Sigmoid colon (tissue), 4 donors: Measurements from ENCODE around the gene FTO.

Experiments used
- EP300 ChIP-seq, 4 donors: sonication (generic); formaldehyde crosslinking; IDR thresholded peaks; one replicate each; pipeline ENCODE4 v1.6.1; 2017; ENCODE audit warnings: antibody characterized with exemption in 4 of 4
- POLR2A ChIP-seq, 2 donors: fragments of 450-650 bp; IDR thresholded peaks; one replicate each; pipeline ENCODE4 v1.6.1; 2016; ENCODE audit warnings: antibody characterized with exemption in 2 of 2, mild to moderate bottlenecking in 2 of 2, moderate library complexity in 2 of 2
- POLR2AphosphoS5 ChIP-seq, 4 donors: sonication (generic); formaldehyde crosslinking; IDR thresholded peaks; one replicate each; pipeline ENCODE4 v1.6.1; 2017; ENCODE audit warnings: antibody characterized with exemption in 4 of 4
- TF ChIP-seq, protein P1 (sequence below), 4 experiments: fragments of 450-650 bp in 3 of 4; fragments of 200-600 bp in 1 of 4; IDR thresholded peaks; one replicate each; pipeline ENCODE4 v1.5.1; 2016 to 2019; ENCODE audit warnings: antibody characterized with exemption in 4 of 4, mild to moderate bottlenecking in 3 of 4, moderate library complexity in 2 of 4

GRCh38 chr16:54110016-54110981 lies 406.3 kb downstream of the FTO start:
- TF ChIP-seq, protein P1, sequence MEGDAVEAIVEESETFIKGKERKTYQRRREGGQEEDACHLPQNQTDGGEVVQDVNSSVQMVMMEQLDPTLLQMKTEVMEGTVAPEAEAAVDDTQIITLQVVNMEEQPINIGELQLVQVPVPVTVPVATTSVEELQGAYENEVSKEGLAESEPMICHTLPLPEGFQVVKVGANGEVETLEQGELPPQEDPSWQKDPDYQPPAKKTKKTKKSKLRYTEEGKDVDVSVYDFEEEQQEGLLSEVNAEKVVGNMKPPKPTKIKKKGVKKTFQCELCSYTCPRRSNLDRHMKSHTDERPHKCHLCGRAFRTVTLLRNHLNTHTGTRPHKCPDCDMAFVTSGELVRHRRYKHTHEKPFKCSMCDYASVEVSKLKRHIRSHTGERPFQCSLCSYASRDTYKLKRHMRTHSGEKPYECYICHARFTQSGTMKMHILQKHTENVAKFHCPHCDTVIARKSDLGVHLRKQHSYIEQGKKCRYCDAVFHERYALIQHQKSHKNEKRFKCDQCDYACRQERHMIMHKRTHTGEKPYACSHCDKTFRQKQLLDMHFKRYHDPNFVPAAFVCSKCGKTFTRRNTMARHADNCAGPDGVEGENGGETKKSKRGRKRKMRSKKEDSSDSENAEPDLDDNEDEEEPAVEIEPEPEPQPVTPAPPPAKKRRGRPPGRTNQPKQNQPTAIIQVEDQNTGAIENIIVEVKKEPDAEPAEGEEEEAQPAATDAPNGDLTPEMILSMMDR (IDR thresholded peaks at IDR 0.05) = no peak
- TF ChIP-seq POLR2AphosphoS5 (IDR thresholded peaks at IDR 0.05) (no peak), POLR2A (IDR thresholded peaks at IDR 0.05) (no peak), EP300 (IDR thresholded peaks at IDR 0.05) (no peak)
